ENCODE measurements around the gene BTBD6.

The BTBD6 gene

GRCh38 chr14:105241641-105242040, 6.7 kb upstream of the BTBD6 start:
- DNase-seq = no peak

DNA sequence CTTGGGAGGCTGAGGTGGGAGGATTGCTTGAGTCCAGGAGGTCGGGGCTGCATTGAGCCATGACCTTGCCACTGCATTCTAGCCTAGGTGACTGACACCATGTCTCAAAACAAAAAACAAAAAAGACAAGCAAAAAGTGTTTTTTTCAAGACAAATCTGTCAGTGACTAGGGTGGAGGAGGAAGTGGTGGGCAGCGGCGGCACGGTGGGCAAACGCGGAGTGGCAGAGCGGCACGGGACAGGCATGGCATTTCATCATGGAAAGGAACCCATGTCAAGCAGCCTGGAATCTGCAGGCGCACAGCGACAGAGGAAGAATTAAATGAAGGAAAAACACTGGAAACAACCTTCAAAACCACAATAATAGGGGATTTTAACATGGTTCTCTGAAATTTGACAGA, 4.0 kb upstream of the BTBD6 start:
- no peak for DNase-seq

GRCh38 chr14:105247026-105247425, 1.3 kb upstream of the BTBD6 start:
- DNase-seq = no peak

DNA sequence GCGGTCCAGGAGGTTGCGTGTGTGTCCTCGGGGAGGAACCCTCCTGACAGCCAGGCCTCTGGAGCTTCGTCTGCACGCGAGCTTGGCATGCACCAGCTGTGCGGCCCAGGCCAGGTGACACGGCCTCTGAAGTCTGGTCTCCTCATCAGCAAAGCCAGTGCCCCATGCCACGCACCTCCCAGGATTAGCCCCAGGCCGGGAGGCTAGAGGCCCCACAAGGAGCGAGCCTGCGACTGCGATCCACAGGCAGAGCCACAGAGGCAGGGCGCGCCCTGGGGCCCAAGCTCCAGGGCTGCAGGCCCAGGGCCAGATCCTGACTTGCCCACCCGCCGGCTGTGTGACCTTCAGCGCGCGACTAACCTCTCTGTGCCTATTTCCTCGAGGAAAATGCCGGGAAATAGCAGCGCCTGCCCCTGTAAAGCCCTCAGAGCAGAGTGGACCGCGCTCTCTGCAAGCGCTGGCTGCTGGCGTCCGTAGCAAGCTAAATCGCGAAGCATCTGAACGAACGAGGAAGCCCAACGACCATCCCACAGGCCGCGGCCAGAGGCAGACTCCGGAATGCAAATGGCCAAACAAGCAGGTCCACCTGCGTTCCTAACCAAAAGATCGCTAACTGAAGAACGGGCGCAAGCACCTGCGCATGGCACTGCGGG, 492 bp upstream of the BTBD6 start:
- DNase-seq = no peak

- peak; percentile 53 for DNase-seq
Observed at GRCh38 chr14:105249182-105250007, 1.1 kb downstream of the BTBD6 start.

DNA sequence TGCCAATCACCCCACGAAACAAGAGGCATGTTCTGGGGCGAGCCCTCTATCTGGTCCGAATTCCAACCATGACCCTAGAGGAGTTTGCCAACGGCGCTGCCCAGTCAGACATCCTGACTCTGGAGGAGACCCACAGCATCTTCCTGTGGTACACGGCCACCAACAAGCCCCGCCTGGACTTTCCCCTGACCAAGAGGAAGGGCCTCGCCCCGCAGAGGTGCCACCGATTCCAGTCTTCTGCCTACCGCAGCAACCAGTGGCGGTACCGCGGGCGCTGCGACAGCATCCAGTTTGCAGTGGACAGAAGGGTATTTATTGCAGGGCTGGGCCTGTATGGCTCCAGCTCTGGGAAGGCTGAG, 1.7 kb downstream of the BTBD6 start:
- no peak for DNase-seq

DNA sequence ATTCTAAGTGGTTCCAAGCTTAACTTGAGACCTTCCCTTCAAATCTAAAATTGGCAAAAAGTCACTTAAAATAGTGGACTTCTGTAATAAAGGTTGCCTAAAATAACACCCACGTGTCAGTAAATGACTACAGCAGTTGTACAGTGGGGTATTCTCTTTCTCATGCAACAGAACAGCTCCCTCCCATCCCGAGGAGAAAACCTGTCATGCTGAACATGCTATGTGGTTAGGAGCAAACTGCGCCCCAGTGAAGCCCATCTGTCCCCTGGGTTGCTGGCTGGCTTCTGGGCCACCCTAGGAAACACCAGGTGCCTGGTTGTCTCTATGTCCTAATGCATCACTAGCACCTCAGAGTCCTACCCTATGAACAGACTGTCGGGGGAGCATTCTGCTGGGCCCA, 2.7 kb downstream of the BTBD6 start:
- no peak for DNase-seq

DNA sequence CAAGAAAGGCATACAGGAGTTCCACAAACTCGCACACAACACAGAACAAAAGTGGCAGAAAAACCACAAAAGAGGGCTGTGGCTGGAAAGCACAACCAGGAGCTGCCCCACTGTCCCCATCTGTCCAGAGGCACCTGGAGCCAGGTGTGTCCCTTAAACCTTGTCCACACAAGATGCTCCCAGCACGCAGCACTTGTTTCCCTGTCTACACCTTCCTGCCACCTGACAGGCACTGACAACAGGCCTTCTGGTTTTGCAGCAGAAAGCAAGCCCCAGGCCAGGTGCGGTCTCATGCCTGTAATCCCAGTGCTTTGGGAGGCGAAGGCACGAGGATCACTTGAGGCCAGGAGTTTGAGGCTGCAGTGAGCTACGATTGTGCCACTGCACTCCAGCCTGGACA, 3.6 kb downstream of the BTBD6 start:
- DNase-seq = peak; percentile 20

DNA sequence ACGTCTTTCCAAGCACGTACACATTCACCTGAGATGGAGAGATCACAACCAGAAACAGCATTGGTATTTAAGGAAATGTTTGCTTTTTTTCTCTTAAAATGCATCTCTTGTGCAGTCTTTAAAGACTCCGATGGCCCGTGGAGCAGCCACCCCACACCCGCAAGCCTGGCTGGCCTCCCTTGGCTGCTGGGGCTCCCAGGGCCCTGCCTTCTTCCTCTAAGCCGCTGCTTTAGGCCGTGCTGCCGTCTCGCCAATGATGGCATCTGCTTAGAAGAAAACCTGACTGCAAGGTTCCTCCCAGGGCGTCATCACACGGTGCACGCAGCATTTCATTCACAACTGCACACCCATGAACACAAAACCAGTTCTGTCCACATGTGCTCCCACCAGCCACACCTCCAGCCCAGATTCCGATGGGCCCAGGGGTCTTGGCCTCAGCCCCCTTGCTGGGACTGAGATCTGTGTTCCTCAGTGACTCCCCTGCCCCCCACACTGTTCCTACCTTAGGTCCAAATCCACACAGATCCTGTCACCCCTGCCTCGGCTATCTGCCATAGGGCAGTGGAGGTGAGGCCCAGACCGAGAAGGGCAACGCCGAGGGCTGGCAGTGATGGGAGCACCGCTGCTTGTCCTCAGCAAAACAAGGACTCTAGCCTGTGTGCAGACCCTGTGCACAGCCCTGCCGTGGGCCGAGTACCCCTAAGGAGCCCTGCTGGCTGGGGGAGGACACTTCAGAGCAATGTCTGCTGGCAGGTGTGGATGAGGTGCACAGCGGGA, 4.4 kb downstream of the BTBD6 start:
- no peak for DNase-seq

DNA sequence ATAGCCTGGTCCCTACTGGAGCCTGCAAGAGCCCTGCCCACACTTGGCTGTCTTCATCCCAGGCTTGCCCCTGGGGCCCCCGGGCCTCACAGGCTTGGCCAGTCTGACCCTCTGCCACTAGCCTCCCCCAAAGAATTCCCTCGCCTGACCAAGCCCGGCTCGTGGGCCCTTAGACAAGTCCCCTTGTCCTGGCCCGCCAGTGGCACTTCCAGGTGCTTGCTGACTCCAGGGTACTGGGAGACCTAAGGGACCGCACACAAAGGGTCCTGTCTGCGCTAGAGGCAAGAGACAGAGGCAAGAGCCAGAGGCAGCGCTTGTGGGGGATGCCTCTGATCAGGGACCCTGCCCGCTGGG, 5.0 kb downstream of the BTBD6 start:
- DNase-seq = no peak

- DNase-seq = no peak
Observed at GRCh38 chr14:105255021-105255507, 6.7 kb downstream of the BTBD6 start.

DNA sequence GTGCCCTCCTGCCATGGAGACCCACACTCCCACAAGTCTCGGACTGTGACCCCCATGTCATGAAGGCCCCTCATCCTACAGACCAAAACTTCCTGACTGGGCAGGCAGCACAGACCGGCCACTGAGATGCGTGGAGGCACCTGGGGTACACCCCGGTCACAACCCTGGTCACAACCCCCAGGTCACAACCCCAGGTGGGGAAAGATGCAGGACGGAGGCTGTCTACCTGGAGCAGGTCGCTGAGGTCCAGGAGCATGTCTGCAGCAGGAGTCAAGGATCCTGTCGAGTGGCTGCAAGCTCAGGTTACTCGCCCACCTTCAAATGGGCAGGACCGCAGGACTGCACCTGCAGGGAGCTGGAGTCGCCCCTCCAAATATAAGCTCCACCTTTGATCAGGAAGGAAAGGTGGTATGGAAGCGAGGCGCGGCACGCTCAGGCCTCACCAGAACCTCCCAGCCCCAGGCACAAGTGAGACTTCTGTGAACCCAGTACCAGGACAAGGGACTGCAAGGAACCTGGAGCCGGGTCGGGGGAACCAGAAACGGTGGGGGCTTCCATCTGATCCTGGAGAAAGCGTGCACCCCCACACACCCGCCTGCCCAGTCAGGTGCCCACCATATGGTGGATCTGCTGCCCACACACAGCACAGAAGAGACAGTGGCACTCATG, 8.1 kb downstream of the BTBD6 start:
- DNase-seq = no peak

- no peak for DNase-seq
Observed at GRCh38 chr14:105257464-105257863, 9.1 kb downstream of the BTBD6 start.

GRCh38 chr14:105258846-105259245, 10.5 kb downstream of the BTBD6 start:
- peak; percentile 92 for DNase-seq

DNA sequence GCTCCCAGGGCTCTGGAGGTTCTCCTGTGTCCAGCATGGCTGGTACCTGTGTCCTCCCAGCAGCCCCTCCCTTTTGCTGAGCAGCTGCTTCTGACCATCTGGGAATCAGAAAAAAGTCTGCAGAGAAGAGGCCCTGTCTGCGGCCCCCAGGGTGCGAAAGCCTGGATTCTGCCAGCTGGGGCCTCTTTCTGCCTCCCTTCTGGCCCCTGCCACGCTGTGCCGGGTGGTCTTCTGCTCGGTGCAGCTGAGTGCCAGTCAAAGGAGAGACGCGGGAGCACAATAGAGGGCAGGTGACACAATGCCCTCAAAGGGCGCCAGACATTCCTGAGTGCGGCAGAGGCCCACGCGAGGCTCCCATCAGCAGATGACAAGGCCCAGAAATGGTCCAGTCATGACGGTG, 12.6 kb downstream of the BTBD6 start:
- no peak for DNase-seq

- no peak for DNase-seq
Observed at GRCh38 chr14:105261781-105262180, 13.4 kb downstream of the BTBD6 start.

DNA sequence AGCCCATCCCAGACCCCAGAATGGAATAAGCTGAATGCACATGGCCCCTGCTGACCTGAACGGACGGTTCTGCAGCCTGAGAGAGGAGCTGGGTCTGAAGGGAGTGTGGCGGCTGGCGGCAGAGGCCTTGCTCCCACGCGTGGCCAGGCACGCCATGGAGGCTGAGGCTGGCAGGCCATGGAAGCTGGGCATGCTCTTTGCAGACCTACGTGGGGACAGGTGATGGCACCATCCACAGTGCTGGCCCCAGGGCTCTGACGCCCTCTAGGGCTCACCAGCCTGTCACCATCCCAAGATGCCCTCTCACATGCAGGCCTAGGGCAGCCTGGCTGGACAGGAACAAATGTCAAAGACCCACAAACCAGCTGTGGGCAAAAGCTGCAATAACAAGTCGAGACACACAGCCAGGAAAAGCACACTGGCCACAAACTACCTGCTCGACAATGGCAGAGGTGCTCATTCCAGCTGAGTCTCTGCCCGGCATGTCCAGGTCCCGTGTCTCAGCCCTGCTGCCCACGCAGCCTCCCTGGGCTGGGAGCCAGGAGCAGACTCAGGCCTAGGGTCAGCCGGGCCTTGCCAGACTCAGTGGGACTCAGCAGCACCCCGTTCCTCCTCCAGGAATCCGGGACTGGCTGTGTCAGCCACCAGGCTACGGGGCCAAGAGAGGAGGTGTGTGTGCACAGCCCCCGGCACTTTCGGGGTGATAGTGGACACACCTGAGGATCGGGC, 19.7 kb downstream of the BTBD6 start:
- DNase-seq = peak; percentile 51

DNA sequence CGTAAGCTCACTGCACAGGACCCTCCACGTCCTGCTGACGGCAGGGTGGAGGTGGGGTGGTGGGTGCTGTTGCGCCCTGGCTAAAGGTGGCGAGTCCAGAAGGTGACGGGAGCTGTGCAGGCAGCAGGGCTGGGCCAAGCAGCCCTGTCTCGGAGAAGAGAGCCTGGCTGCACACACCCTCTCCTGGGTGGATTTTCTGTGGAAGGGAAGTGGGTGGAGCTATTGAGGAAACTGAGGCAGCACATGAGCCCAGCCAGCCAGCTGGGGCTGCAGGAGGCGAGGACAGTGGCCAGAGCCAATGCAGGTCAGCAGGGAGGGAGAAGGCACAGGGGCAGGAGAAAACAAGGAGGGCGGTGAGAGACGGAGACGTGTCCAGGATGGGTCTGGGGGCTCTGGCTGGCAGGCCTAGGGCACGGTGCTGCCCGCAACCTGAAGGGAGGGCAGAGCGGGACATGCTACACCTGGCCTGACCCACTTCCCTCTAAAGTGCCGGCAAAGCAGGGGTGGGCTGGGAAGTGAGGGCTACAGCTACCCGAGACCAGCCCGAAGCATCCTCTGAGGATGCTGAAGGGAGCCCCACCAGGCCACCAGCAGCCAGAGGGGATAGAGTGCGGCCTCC, 20.5 kb downstream of the BTBD6 start:
- no peak for DNase-seq

GRCh38 chr14:105269405-105269804, 21.1 kb downstream of the BTBD6 start:
- no peak for DNase-seq

DNA sequence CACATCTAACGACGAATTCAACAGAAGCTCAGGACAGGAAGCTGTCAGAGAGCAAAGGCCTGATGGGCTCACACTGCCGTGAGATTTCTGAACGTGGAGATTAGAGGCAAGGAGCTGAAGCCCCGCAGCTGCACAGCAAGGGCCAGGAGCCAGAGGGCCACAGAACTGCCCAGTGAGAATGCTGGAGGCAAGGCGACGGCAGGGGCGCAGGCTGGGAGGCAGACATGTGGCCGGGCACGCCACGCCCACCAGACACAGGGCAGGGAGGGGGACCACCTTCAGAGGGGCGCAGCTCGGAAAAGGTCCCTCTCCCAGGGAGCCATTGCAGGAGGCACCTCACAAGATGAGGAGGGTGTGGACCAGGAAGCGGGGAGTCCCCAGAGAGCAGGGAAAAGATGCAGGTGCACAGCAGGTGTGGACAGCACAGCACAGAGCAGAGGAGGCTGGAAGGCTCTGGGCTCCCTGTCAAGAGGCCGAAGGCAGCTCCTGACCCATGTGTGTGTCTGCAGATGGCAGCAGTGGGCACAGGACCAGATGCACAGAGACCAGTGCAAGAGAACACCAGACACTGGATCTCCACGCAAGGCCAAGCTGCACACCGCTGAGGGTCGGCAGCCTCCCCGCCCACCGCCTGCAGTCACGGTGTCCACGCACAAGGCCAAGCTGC, 23.0 kb downstream of the BTBD6 start:
- DNase-seq = no peak

GRCh38 chr14:105272623-105273022, 24.3 kb downstream of the BTBD6 start:
- DNase-seq = peak; percentile 30

DNA sequence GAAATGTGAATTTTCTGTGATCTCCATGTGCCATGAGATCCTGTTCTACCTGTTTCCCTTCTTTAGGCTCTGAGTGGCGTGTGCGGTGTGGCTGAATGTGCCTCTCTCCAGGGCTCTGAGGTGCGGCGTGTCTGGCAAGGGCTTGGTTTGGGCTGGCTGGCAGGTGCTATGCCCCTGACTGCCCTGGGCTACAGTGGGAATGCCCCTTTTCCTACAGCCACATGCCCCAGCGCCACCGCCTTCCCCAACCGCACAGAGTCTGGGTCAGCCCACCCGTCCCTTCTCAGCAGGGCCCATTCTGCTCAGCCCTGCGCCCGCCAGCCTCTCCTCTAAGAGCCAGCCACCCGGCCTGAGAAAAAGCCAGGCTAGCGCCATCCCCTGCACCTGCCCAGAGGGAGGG, 24.7 kb downstream of the BTBD6 start:
- peak; percentile 58 for DNase-seq
